GM21390 (cell line): ENCODE results near the gene ARHGAP22.

Source experiments
- ATAC-seq: cut with Tn5 transposase; IDR thresholded peaks from one replicate; pipeline ENCODE4 v1.9.1; 2021; ENCODE audit not compliant: unreplicated experiment

ARHGAP22 gene

GRCh38 chr10:48554656-48555055, 50.2 kb downstream of the ARHGAP22 start:
- ATAC-seq, result no peak

- ATAC-seq, result no peak
These were observed 50.6 kb downstream of the ARHGAP22 start for GRCh38 chr10:48554246-48554645.

GRCh38 chr10:48552946-48553564, 51.8 kb downstream of the ARHGAP22 start:
- no peak for ATAC-seq

- ATAC-seq, result no peak
These were observed 52.8 kb downstream of the ARHGAP22 start for GRCh38 chr10:48551861-48552591.

GRCh38 chr10:48550977-48551376, 53.9 kb downstream of the ARHGAP22 start:
- ATAC-seq, result no peak

DNA sequence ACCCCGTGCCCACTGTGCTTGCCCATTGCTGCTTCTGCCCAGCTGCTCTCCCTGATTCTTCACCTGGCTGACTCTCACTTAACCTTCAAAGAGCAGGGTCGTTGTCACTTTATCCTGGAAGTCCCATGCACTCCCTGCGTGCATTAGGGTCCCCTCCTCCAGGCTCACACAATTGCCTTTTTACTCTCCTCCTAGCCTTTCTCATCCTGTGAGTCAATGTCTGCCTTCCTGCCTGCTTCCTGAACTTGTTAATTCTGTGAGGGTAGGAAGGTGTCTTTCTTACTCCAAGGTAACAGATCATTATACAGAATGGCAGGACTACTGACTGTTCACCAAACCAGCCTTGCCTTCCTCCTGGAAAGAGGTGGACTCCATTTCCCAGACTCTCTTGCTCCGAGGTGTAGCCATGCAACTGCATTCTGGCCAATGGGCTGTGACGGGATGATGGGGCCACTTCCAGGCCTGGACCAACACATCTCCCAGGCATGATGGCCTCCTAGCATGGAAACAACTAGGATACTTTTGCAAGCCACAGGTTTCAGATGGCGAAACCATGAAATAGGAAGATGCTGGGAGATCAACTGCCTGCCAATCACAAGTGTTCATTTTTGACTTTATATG, 54.7 kb downstream of the ARHGAP22 start:
- ATAC-seq, result no peak

DNA sequence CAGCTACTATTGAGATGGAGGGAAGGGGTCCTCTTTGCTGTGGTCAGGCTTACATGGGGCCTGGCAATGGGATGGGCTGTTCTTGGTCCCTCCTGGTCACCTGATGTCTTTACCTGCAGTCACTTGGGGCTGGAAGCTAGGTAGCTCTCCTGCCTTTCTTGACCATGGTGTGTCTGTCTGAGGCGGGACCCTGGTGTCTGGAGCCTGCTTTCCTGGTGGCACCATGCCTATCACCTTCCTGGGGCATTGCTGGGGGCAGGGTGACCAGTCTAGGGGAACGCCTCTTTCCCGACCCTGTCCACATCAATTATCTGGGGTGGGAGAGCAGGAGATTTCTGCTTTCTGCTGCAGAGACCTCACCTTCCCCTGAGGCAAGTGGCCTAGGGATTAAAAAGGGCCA, 55.6 kb downstream of the ARHGAP22 start:
- no peak for ATAC-seq

DNA sequence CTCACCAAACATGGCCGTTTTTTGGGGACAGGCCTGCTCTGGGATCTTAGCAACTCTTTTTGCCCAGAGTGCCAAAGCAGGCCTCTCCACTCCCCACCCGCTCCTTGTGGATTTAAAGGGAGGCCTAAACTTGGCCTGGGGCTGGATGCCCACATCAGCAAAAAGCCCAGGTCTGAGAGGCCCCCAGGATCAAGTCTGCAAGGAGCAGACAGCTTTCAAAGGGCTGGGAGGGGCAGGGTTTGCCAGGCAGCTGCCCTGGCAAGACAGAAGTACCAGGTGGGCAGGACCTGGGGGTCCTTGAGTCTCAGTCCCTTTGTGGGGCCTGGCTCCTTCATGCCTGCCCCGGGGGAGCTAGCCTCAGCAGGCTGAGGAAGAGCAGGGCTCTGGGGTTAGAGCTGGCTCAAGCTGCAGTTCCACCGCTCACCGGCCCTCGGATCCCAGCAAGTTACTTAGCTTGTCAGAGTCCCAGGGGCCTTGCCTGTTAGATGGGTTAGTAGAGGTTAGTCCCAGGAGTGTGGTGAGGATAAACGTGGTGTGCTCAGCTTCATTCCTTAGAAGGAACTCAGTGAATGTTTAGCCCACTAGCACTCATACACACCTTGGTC, 56.2 kb downstream of the ARHGAP22 start:
- no peak for ATAC-seq

DNA sequence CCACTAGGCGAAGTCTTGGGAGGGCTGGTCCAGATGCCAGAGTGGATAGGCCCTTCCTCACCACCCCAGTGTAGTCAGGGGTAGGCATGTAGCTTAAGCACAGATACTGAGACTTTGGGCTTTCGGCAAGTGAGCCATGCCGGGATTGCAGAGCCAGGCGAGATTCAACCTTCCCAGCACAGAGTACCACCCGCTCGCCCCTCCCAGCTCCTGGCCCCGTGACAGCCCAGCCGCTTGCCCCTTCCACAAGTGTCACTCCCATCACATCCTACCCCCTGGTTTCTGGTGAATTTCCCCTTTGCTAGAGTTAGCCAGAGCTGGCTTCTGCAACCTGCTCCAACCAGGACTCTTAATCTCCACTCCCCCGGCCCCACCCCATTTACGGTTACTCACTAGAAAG, 56.9 kb downstream of the ARHGAP22 start:
- no peak for ATAC-seq

DNA sequence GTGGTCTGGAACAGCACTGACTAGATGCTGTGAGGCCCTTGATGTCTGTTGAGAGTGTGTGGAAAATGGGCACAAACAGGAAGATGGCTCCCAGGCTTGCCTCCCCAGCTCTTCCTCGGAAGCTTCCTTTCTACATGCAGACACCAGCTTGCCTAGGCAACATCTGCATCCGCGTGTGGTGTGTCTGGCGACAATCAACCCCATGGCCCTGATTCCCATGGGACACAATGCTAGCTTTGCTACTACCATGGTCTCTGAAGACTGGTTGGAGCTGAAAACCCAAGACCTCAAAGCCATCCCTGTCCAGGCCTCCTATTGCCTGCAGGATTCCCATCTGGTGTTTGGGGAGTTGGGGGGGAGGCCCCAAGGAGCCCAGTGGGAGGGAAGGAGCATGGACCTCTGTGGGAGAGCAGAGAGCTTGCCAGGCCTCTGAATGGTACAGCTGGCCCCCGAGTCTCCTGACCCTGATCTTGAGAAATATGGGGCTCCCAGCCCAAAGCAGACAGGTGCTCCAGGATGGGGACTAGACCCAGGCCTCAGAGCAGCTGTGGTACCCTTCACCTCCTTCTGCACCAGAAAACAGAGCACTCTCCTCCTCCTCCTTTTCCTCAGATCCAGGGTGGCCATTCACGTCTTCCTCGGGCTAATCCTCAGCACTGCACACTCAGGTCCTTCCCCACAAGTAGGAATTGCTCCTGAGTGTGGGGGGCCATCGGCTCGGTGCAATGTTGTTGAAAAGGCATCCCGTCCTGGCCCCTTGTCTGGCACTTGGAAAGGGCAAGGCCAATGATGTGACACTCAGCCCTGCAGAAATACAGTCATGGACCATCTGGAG, 57.6 kb downstream of the ARHGAP22 start:
- no peak for ATAC-seq

- no peak for ATAC-seq
These were observed 59.3 kb downstream of the ARHGAP22 start for GRCh38 chr10:48545462-48546145.

DNA sequence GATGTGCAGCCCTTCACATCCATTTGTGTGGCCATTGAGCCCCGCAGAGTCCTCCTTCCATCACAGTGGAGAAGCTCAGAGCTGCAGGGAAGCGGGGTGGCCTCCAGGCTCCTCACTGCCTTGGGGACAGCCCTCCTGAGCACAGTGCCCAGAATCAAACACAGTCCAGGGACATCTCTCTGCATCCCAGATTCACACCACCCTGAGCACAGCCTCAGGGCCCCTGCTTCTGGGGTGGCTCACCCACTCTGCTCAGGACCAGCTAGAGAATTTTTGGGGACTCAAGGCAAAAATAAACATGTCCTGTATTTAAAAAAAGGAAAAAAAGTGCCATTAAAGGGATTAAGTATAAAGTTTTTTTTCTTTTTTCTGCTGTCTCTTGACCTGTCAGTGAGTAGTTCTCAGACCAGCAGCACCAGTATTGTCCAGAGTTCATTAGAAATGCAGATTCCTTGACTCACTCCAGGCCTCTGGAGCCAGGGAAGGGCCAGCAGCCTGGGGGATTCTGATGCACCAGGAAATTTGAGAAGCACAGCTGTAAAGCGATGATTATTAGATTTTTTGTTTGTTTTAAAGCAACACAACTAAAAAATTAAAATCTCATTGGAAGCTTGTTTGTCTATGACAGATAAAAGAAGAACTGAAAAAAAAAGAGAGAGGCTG, 61.6 kb downstream of the ARHGAP22 start:
- no peak for ATAC-seq

DNA sequence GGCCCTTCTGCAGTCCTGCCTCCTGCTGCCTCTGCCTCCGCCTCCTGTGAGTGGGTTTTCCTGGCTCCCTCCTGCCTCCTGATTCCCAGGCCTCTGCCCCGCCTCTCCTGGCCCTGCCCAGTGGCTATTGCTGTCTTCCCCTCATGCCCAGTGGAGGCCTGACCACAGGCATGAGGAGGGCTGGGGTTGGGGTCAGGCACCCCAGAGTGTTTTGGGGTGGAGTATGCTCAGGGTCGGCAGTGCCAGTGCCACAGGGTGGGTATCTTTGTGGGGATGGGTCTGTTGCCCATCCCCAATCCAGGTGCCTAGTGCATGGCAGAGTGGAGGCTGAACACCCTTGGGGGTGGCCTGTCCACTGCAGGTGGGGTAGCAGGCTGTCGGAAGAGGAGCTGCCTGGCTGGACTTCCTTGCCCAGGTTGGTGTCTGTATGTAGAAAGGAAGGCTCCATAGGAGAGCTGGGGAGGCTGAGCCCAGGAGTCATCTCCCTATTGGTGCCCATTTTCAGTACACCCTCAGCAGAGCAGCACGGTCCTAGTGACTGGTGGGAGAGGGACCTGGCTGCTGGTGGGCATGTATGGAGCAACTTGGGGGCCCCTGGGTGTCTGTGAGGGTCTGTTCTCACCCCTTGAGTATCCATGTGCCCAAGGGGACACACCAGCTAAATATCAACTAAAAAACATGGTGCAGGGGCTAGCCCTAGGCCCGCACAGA, 62.2 kb downstream of the ARHGAP22 start:
- no peak for ATAC-seq

DNA sequence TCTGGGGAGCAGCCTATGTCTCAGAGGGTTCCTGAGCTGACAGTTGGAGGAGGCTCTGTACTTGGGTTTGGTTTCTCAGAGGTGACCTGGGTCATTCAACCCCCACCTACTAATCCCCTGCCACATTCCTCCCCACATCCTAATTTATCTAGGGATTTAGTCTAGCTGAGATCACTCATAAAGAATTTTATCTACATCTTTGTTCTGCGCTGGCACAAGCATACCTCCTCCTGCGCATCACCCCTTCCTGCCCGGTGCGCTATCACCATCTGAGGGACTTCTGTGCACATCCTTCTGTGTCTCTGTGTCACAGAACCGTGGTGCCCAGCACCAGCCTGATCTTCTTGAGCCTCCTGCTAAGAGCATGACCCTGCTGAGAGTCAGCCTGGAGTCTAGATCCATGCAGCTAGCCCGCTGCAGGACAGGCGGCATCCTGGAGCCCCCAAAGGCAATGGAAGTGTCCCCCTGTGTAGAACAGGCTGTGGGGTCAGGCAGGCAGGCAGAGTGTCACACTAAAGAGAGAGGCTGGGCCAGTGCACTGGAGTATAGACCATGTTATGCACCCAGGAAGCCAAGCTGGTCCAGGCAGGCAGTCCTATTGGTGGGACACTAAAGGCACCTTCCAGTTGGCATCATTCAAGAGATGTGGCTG, 63.6 kb downstream of the ARHGAP22 start:
- ATAC-seq, result no peak

DNA sequence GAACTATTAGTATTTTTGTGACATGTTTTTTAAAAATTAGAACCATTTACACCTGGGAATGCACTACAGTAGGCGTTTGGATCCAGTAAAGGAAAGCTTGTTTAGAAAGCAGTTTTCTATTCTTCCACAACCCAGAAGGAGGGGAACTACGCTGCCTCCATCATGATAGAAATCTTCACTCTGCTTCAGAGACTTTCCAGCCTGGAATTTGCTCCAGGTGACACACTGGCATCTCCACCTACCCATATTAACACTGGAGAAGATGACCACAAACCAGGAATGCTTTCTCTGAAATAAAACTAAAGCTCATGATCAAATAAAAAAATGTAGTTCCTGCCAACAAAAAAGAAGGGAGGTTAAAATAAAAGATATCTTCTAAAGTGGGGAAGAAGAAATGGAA, 66.3 kb downstream of the ARHGAP22 start:
- no peak for ATAC-seq

DNA sequence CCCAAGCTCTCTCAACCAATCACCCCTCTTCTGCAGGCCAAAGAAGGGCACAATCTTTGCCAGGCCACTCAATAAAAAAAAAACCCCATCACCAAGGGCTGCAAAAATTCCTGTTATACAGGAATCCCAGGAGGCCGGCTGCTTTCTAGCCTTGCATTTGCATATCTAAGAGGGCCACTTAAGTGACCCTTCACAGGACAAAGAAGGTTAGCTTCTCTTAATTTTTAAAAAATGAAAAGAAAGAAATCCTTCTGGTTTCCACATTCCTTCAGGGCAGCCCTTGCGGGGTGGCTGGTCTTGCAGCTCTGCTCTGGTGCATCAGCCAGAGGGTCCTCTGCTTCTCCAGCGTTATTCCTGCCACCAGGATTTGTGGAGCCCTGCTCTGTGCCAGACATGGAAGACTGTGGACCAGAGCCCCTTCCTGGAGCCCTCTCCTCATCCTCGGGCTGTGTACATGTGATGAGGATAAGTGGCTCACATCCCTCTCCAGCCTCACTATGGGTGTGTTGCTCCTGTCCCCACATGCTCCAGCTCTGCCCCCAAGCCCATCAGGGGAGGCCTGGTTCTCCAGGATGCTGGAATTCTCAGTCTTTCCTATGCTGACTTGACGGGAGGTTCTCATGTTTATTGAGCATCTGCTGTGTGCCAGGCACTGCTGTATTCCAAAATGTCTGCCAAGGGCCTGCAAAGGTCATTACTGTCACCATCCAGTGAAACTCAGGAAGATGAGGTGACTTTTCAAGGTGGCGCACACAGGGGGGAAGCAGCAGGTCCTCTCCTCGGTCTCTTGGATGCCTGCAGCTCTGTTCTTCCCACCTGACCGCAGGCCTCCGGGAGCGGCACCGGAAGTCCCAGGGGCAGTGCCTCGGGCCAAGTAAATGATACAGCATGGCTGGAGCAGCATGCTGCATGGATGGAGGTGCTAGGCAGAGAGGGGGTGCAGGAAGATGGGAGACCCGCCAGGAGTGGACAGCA, 67.7 kb downstream of the ARHGAP22 start:
- ATAC-seq, result no peak

GRCh38 chr10:48536156-48536500, 68.7 kb downstream of the ARHGAP22 start:
- ATAC-seq, result no peak
